ENCODE results near the gene IGF2.
"Not testable (repeated sequence)": the region's sequence is repeated elsewhere in the genome, so short reads cannot be mapped to it uniquely, and the experiment has no call there.

DNA sequence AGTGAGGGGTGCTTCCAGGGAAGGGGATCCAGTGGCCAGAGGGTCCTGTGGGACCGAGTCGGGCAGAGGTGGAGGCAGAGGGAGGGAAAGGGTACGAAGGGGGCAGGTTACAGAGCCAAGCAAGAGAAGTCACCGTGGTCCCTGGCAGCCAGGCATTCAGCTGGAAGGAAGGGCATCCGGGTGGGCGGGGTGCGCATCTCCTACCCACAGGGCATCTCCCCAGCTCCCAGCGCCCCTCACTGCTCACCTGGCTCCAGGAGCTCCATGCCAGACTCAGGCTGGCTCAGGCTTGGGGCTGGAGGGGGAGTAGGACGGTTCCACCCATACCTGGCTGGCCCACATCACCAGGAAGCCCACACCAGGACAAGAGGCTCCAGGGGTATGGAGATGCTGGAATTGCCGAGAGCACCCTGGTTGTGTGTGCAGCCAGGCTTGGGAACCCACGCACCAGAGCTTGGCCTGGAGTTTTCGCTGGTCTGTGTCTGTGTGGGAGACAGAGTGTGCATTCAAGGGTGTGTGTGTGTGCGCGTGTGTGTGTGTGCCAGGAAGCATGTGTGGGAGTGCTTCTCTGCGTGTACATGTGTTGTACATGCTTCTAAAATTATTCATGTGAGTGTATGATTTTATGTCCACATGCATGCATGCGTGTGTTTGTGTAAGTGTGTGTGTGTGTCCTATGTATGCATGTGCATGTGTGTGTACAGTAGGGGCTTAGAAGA is 39.0 kb upstream of the IGF2 start:
- TF ChIP-seq POLR2A, EP300, POLR2AphosphoS5 (IDR thresholded peaks at IDR 0.05): not testable (repeated sequence)
- TF ChIP-seq, protein P1, sequence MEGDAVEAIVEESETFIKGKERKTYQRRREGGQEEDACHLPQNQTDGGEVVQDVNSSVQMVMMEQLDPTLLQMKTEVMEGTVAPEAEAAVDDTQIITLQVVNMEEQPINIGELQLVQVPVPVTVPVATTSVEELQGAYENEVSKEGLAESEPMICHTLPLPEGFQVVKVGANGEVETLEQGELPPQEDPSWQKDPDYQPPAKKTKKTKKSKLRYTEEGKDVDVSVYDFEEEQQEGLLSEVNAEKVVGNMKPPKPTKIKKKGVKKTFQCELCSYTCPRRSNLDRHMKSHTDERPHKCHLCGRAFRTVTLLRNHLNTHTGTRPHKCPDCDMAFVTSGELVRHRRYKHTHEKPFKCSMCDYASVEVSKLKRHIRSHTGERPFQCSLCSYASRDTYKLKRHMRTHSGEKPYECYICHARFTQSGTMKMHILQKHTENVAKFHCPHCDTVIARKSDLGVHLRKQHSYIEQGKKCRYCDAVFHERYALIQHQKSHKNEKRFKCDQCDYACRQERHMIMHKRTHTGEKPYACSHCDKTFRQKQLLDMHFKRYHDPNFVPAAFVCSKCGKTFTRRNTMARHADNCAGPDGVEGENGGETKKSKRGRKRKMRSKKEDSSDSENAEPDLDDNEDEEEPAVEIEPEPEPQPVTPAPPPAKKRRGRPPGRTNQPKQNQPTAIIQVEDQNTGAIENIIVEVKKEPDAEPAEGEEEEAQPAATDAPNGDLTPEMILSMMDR (IDR thresholded peaks at IDR 0.05): not testable (repeated sequence)
